Measurements from ENCODE around the gene C9orf153. TPM values are rescaled to one million over a fixed set of nuclear protein-coding genes. Genes with fewer than 3 reads are reported as not detected.

C9orf153 gene
- under 1 TPM in 2 of 4 donors, not detected in 2; 0.67 to 0.71 TPM for total RNA-seq

- peaks cover 4 to 7% of the 10 kb centered on the region in 2 donors for H3K36me3 ChIP-seq
- no peak for TF ChIP-seq CTCF (IDR thresholded peaks at IDR 0.05)
- TF ChIP-seq POLR2A (IDR thresholded peaks at IDR 0.05): no peak
- H3K9me3 ChIP-seq: no peaks in the 10 kb centered on the region
- intact Hi-C loops (cut with DNase I): no loop called here
- H3K4me1 ChIP-seq: no peaks in the 10 kb centered on the region
- no peak within 1 kb of the TSS for H3K27ac ChIP-seq
- no peak within 1 kb of the TSS for H3K4me3 ChIP-seq (replicated peaks in 1 of 3)
- no peak for DNase-seq
- 83 to 93% methylated on average over 8 of the region's 8 CpGs for WGBS, 2 donors
- H3K27me3 ChIP-seq: no peaks in the 10 kb centered on the region
Measured at GRCh38 chr9:86259557-86259956, at the start of gene C9orf153. Gene C9orf153, minus strand, starts transcription at chr9:86259657. Its CDS starts 30,054 bp downstream, at chr9:86229603.

DNA sequence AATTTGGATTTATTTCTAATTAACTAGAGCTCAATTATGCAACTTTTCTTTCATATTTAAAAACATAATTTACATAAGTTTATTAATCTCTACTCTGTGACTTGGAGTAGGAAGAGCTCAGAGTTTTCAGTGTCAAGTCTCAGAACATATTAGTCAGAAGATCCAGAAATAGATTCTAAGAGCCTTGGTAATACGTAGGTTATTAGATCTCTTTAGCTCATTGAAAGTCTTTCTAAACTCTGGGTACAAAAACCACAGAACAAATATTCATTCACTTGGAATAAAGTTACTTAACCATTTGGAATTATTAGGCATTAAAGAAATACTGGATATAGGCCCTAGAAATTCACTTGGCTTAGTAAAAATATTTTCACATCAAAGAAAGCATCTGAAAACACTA lies 49.2 kb upstream of the C9orf153 start:
- Histone ChIP-seq H3K4me3 (replicated peaks in 1 of 3) (no peak overlapping the region), H3K4me1 (no peaks in the 10 kb centered on the region), H3K9me3 (no peaks in the 10 kb centered on the region), H3K27ac (no peak overlapping the region), H3K27me3 (no peaks in the 10 kb centered on the region), H3K36me3 (peaks cover 44 to 46% of the 10 kb centered on the region in 2 donors)
- WGBS, 2 donors: 91 to 96% methylated on average over 1 of the region's 1 CpG
- TF ChIP-seq POLR2A (IDR thresholded peaks at IDR 0.05): no peak
- no peak for TF ChIP-seq CTCF (IDR thresholded peaks at IDR 0.05)
- intact Hi-C loops (cut with DNase I): no loop called here
- no peak for DNase-seq

DNA sequence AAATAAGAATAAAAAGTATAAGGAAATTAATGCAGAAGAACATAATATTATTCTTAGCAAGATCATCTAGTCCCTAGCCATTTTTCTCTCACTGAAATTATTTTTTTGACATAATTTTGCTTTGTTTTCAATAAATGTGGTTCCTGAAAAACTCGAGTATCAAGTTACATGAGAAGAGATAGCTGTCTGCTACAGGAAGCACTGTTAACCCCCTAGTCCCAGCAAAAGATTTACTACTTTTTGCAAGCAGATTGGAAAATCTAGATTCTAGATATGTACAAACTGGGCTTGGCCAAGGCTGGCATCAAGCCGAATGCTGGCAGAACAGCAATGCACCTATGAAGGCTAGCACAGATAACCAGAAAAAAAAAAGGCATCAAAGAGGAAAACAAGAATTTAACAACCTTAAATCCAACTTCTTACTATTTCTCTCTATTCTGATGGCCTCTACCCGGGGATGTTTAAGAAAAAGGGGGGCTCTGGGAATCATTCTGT lies 44.8 kb upstream of the C9orf153 start:
- TF ChIP-seq CTCF (IDR thresholded peaks at IDR 0.05) (no peak), POLR2A (IDR thresholded peaks at IDR 0.05) (no peak)
- peaks cover 62 to 65% of the 10 kb centered on the region in 2 donors for H3K36me3 ChIP-seq
- DNase-seq: no peak
- no peaks in the 10 kb centered on the region for H3K9me3 ChIP-seq
- H3K27me3 ChIP-seq: no peaks in the 10 kb centered on the region
- H3K4me3 ChIP-seq (replicated peaks in 1 of 3): no peak overlapping the region
- H3K4me1 ChIP-seq: peaks cover 0 to 6% of the 10 kb centered on the region in 2 donors
- 66 to 78% methylated on average over 3 of the region's 3 CpGs for WGBS, 2 donors
- no peak overlapping the region for H3K27ac ChIP-seq
- intact Hi-C loops (cut with DNase I): no loop called here

DNA sequence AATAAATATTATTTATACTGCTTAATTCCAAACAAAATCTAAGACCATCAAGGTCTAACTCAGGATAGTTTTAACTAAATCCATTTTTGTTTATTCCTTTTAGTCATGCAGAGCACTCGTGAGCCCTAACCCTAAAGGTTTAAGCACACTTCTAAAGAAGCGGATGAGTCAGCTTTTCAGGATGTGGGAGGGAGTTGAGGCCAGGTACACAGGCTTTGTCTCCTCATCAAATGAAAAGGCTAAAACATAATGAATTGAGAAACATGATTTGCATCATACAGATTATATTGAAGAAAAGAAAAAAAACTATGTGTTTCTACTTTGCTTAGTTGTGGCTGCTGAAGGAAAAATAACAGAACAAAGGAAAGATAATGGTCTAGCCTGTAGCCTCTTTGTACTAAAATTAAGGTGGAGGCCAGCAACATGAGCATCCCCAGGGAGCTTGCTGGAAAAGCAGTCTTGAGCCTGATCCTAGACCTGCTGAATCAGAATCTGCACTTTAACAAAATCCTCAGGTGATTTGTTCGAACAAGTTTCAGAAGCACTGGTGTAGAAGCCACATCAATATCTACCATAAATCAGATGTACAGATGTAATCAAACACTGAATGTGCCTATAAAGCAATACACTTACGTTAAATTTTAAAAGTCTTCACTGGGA lies 44.0 kb upstream of the C9orf153 start:
- no peaks in the 10 kb centered on the region for H3K9me3 ChIP-seq
- no peak overlapping the region for H3K4me3 ChIP-seq (replicated peaks in 1 of 3)
- H3K4me1 ChIP-seq: peaks cover 4 to 11% of the 10 kb centered on the region in 2 donors
- intact Hi-C loops (cut with DNase I): no loop called here
- no peak for DNase-seq
- peaks cover 54 to 65% of the 10 kb centered on the region in 2 donors for H3K36me3 ChIP-seq
- no peak overlapping the region for H3K27ac ChIP-seq
- no peaks in the 10 kb centered on the region for H3K27me3 ChIP-seq
- TF ChIP-seq POLR2A (IDR thresholded peaks at IDR 0.05) (no peak), CTCF (IDR thresholded peaks at IDR 0.05) (no peak)
- WGBS, 2 donors: 87 to 91% methylated on average over 4 of the region's 4 CpGs

DNA sequence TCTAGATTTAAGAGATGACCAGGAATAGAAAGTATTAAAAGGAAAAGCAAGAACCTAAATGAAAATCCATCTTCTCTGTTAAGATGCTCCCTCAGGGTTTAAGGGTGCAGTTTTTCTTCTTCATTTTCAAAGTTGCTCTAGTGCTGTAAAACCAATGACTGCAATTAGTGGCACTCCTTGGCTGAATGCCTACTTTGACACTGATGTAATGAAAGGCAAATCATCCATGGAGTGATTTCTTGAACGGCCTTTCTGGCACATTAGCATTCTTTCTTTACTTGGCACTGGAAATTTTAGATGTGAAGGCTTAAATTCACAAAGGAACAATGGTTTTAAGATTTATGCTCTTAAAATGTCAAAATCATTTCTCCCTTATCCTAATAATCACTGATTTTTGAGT lies 42.2 kb upstream of the C9orf153 start:
- peaks cover 5 to 18% of the 10 kb centered on the region in 2 donors for H3K4me1 ChIP-seq
- 72 to 89% methylated on average over 1 of the region's 1 CpG for WGBS, 2 donors
- no peak overlapping the region for H3K27ac ChIP-seq
- H3K27me3 ChIP-seq: no peaks in the 10 kb centered on the region
- H3K4me3 ChIP-seq (replicated peaks in 1 of 3): no peak overlapping the region
- TF ChIP-seq CTCF (IDR thresholded peaks at IDR 0.05) (no peak), POLR2A (IDR thresholded peaks at IDR 0.05) (no peak)
- DNase-seq: no peak
- intact Hi-C loops (cut with DNase I): no loop called here
- no peaks in the 10 kb centered on the region for H3K9me3 ChIP-seq
- peaks cover 39 to 50% of the 10 kb centered on the region in 2 donors for H3K36me3 ChIP-seq

Measured in thyroid gland (tissue), 4 donors.